ENCODE measurements around the gene RSPO1.

GRCh38 chr1:37682334-37682987 is 47.8 kb upstream of the RSPO1 start:
- no peak for TF ChIP-seq EGR1 (IDR thresholded peaks at IDR 0.05)
- peak; percentile 77 for TF ChIP-seq RAD21 (IDR thresholded peaks at IDR 0.05; ENCODE audit: low read depth)
- no peak for TF ChIP-seq TAF1 (IDR thresholded peaks at IDR 0.05; ENCODE audit: low read depth)
- TF ChIP-seq EP300 (IDR thresholded peaks at IDR 0.05; ENCODE audit: borderline replicate concordance), result no peak
- no peak for TF ChIP-seq REST (IDR thresholded peaks at IDR 0.05; ENCODE audit: low read depth)
- TF ChIP-seq NFIC (IDR thresholded peaks at IDR 0.05), result no peak
- TF ChIP-seq TCF12 (IDR thresholded peaks at IDR 0.05; ENCODE audit: low read depth), result no peak
- TF ChIP-seq USF1 (IDR thresholded peaks at IDR 0.05), result no peak
- no peak for TF ChIP-seq YY1 (IDR thresholded peaks at IDR 0.05; ENCODE audit: low read depth)
- TF ChIP-seq CEBPB (IDR thresholded peaks at IDR 0.05), result no peak
- TF ChIP-seq FOXM1 (IDR thresholded peaks at IDR 0.05; ENCODE audit: borderline replicate concordance, low read depth), result no peak

Measured in Ishikawa (cell line).